Esophagus squamous epithelium (tissue), 5 donors: Measurements from ENCODE around the gene PSMB7. TPM values are rescaled to one million over a fixed set of nuclear protein-coding genes. Genes with fewer than 3 reads are reported as not detected.

Source experiments
- DNase-seq: peaks from one replicate; lab custom pipeline; 2025; lab: John Stamatoyannopoulos, UW
- H3K27ac ChIP-seq, 4 donors: fragments of 200-600 bp; sonication (generic); one replicate each; pipeline ENCODE4 v1.5.1; 2016 to 2019; ENCODE audit warnings: mild to moderate bottlenecking in 1 of 4
- H3K27me3 ChIP-seq, 4 donors: fragments of 200-600 bp; sonication (generic); 1 replicate in 3 of 4; 2 replicates in 1 of 4; pipeline versions ENCODE4 v1.5.1 to v1.6.0; 2017 to 2021; ENCODE audit warnings: antibody characterized with exemption in 1 of 4
- H3K36me3 ChIP-seq, 3 donors: fragments of 200-600 bp; sonication (generic); one replicate each; pipeline ENCODE4 v1.5.1; 2016 to 2019
- H3K4me1 ChIP-seq, 3 donors: fragments of 200-600 bp; sonication (generic); one replicate each; pipeline ENCODE4 v1.5.1; 2017 to 2019
- H3K4me3 ChIP-seq, 4 donors: fragments of 200-600 bp; sonication (generic); 1 replicate in 3 of 4; 2 replicates in 1 of 4; pipeline ENCODE4 v1.5.1; 2016 to 2019; ENCODE audit warnings: mild to moderate bottlenecking in 2 of 4, moderate library complexity in 1 of 4
- H3K9me3 ChIP-seq, 3 donors: fragments of 200-600 bp; sonication (generic); one replicate each; pipeline ENCODE4 v1.5.1; 2016 to 2019
- POLR2A ChIP-seq, 4 donors: fragments of 450-650 bp; IDR thresholded peaks; one replicate each; pipeline ENCODE4 v1.6.1; 2017; ENCODE audit warnings: antibody characterized with exemption in 4 of 4, mild to moderate bottlenecking in 4 of 4, moderate library complexity in 3 of 4
- WGBS, 2 donors: methylation state at CpG; one replicate each; pipeline ENCODE4 v1.1.5; 2018; 5-methylcytosine and 5-hydroxymethylcytosine counted together
- intact Hi-C: fragments of 100-400 bp; cut with DNase I; formaldehyde crosslinking; loops from one replicate; pipeline ENCODE4 v1.15.0; 2022
- total RNA-seq, 4 donors: library from RNA; depleted of rRNA; stranded (reverse); fragments of >200 nt; gene quantifications; one replicate each; pipeline ENCODE4 v1.1.0, GENCODE V29; 2016
- TF ChIP-seq, protein P1 (sequence below), 6 experiments: fragments of 450-650 bp in 4 of 6; fragments of 200-600 bp in 2 of 6; sonication (generic) in 2 of 6; IDR thresholded peaks; one replicate each; pipeline ENCODE4 v1.5.1; 2016 to 2019; ENCODE audit warnings: antibody characterized with exemption in 6 of 6, mild to moderate bottlenecking in 4 of 6, moderate library complexity in 4 of 6
- donor health status: DM: yes; HTN: yes; CAD: no.

The PSMB7 gene
- total RNA-seq, 4 donors from 2014 or later = 114 to 229 (median 170) TPM

DNA sequence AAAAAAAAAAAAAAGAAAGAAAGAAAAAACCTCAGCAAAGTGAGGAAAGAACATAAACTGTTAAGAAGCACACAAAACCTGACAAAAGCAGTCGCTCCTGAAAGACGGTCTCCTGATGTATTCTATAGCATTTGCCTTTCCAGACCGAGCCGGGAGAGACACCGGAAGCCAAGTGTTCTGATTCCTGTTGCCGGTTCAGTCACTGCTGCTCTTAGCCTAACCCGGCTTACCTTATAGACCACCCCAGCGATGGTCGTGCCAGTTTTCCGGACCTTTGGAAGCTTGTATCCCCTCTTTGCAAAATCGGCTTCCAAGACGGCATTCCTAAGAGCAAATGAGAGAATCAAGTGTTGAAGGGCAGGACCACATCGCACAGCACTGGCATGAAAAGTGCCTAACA lies 630 bp downstream of the PSMB7 start:
- Histone ChIP-seq H3K4me3 (peak overlapping the region; percentile 76 to 88 (median 82)), H3K27ac (peak overlapping the region; percentile 68 to 84 (median 81)), H3K36me3 (peaks cover 0 to 48% (median 17%) of the 10 kb centered on the region in 3 donors), H3K9me3 (no peaks in the 10 kb centered on the region), H3K27me3 (no peaks in the 10 kb centered on the region), H3K4me1 (peaks cover 0 to 40% (median 9%) of the 10 kb centered on the region in 3 donors)
- intact Hi-C loops = loop anchor here (5.0 kb wide), 1 partner anchor 123 kb away; no protein-coding TSS in a partner anchor
- DNase-seq = no peak
- 22% methylated on average over 10 to 13 of the region's 13 CpGs for WGBS, 2 donors
- no peak for TF ChIP-seq POLR2A (IDR thresholded peaks at IDR 0.05)
- TF ChIP-seq, protein P1, sequence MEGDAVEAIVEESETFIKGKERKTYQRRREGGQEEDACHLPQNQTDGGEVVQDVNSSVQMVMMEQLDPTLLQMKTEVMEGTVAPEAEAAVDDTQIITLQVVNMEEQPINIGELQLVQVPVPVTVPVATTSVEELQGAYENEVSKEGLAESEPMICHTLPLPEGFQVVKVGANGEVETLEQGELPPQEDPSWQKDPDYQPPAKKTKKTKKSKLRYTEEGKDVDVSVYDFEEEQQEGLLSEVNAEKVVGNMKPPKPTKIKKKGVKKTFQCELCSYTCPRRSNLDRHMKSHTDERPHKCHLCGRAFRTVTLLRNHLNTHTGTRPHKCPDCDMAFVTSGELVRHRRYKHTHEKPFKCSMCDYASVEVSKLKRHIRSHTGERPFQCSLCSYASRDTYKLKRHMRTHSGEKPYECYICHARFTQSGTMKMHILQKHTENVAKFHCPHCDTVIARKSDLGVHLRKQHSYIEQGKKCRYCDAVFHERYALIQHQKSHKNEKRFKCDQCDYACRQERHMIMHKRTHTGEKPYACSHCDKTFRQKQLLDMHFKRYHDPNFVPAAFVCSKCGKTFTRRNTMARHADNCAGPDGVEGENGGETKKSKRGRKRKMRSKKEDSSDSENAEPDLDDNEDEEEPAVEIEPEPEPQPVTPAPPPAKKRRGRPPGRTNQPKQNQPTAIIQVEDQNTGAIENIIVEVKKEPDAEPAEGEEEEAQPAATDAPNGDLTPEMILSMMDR (IDR thresholded peaks at IDR 0.05) = no peak

DNA sequence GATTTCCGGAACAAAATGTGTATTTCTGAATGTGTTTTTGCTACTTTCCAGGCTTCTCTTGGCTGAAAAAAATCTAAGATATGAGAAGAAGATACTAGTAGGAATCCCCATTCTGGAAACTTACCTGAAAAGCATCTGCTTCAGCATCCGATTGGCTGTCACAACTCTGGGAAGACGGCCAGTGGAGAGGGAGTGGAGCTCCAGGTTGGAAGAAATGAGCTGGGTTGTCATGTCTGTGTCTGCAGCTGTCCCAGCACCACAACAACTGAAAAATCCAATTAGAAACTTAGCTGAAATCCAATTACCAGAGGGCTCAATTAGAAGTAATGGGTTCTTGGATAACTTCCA lies 3.0 kb downstream of the PSMB7 start:
- DNase-seq = no peak
- H3K4me1 ChIP-seq = peaks cover 0 to 46% (median 9%) of the 10 kb centered on the region in 3 donors
- 60 to 61% methylated on average over 3 of the region's 3 CpGs for WGBS, 2 donors
- no peaks in the 10 kb centered on the region for H3K27me3 ChIP-seq
- H3K27ac ChIP-seq = no peak overlapping the region
- intact Hi-C loops = no loop called here
- no peaks in the 10 kb centered on the region for H3K9me3 ChIP-seq
- peaks cover 0 to 72% (median 17%) of the 10 kb centered on the region in 3 donors for H3K36me3 ChIP-seq
- TF ChIP-seq, protein P1 (IDR thresholded peaks at IDR 0.05) = no peak
- no peak for TF ChIP-seq POLR2A (IDR thresholded peaks at IDR 0.05)
- no peak overlapping the region for H3K4me3 ChIP-seq

DNA sequence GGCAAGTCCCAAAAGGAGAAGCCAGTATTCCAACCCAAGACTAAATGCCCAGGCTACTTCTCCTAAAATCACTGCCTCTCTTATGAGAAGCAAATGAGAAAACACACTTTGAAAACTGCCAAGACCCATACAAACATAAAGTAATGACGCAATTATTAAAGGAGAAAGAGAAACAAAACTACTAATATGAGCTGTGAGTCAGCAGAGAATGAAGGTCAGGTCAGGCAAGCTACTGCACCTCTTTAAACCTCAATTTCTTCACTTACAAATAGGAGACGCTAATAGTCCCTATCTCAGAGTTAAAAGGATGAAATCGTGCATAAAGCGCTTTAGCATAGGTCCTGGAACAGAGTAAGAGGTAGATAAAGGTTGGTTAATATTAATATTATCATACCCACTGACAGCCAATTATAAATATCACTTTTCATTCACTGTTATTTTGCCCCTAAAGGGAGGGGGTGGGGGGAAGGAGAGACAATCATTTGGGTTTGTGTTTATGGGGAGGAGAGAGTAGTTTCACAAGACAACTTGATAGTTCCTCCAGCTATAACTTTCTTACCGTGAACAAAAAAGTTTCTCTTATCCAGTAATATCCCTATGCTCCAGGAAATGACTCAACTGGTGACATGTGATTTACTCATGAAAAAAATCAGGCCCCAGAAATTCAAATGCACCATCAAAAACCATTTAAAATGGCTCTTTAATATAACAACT lies 3.6 kb downstream of the PSMB7 start:
- H3K27me3 ChIP-seq = no peaks in the 10 kb centered on the region
- 55 to 64% methylated on average over 5 of the region's 5 CpGs for WGBS, 2 donors
- H3K9me3 ChIP-seq = no peaks in the 10 kb centered on the region
- H3K36me3 ChIP-seq = peaks cover 0 to 77% (median 17%) of the 10 kb centered on the region in 3 donors
- no peak overlapping the region for H3K27ac ChIP-seq
- intact Hi-C loops = no loop called here
- peaks cover 0 to 46% (median 9%) of the 10 kb centered on the region in 3 donors for H3K4me1 ChIP-seq
- TF ChIP-seq, protein P1 (IDR thresholded peaks at IDR 0.05) = no peak
- TF ChIP-seq POLR2A (IDR thresholded peaks at IDR 0.05) = no peak
- no peak for DNase-seq
- no peak overlapping the region for H3K4me3 ChIP-seq

DNA sequence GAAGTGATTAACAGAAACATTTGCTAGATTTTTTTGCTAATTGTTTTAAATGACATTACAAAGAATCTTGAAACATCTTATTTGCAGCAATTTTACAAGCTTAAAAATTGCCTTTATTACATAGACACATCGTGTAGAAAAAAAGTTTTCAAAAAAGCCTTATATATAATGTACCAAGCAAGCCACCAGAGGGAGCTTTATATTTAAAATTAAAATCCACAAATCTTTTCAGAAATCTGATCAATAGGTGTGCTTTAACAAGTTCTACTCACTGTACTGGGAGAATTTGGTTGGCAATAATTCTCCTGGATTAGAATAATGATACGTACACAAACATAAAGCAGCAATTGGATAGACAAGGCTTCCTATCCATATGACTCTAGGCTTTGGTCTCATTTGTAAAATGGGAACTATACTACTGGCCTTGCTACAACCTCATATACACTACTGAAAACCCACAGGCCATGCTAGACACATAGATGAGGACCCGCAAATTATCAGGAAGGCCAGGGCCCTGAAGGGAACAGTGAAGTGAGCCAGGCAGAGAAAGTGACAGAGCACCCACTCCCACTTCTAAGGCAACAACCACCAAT lies 4.8 kb downstream of the PSMB7 start:
- Histone ChIP-seq H3K4me1 (peaks cover 0 to 42% (median 9%) of the 10 kb centered on the region in 3 donors), H3K4me3 (no peak overlapping the region), H3K27me3 (no peaks in the 10 kb centered on the region), H3K27ac (no peak overlapping the region), H3K9me3 (no peaks in the 10 kb centered on the region), H3K36me3 (peaks cover 0 to 90% (median 25%) of the 10 kb centered on the region in 3 donors)
- no peak for DNase-seq
- WGBS, 2 donors = 55 to 67% methylated on average over 3 of the region's 3 CpGs
- TF ChIP-seq, protein P1 (IDR thresholded peaks at IDR 0.05) = peak in 3 of 6 experiments; percentile 5 to 42 (median 28)
- TF ChIP-seq POLR2A (IDR thresholded peaks at IDR 0.05) = no peak
- intact Hi-C loops = no loop called here

DNA sequence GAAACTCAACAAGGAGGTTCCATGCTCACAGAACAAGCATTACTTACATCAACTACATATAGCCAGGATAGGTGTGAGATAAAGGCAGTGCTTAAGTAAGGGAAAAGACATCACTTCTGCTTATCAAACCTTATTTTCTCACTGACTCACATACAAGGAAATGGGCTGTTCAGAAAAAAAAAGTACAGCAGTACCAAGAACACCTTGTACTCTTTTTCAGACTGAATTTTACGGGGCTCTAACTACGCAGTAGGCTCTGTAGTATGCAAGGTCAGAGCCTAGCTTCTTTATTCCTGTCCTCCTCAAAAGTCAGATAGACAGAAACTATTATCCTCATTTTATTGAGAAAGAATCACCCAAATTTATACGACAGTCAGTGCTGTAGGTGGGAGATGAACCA lies 5.8 kb downstream of the PSMB7 start:
- no peak overlapping the region for H3K27ac ChIP-seq
- H3K4me3 ChIP-seq = no peak overlapping the region
- DNase-seq = no peak
- WGBS, 2 donors = 94 to 98% methylated on average over 3 of the region's 3 CpGs
- intact Hi-C loops = no loop called here
- peaks cover 0 to 37% (median 6%) of the 10 kb centered on the region in 3 donors for H3K4me1 ChIP-seq
- no peak for TF ChIP-seq POLR2A (IDR thresholded peaks at IDR 0.05)
- TF ChIP-seq, protein P1 (IDR thresholded peaks at IDR 0.05) = no peak
- H3K27me3 ChIP-seq = no peaks in the 10 kb centered on the region
- H3K9me3 ChIP-seq = no peaks in the 10 kb centered on the region
- H3K36me3 ChIP-seq = peaks cover 3 to 100% (median 29%) of the 10 kb centered on the region in 3 donors
